ENCODE measurements around the gene PAAF1.
"Not testable (repeated sequence)": the region's sequence is repeated elsewhere in the genome, so short reads cannot be mapped to it uniquely, and the experiment has no call there.

The PAAF1 gene

DNA sequence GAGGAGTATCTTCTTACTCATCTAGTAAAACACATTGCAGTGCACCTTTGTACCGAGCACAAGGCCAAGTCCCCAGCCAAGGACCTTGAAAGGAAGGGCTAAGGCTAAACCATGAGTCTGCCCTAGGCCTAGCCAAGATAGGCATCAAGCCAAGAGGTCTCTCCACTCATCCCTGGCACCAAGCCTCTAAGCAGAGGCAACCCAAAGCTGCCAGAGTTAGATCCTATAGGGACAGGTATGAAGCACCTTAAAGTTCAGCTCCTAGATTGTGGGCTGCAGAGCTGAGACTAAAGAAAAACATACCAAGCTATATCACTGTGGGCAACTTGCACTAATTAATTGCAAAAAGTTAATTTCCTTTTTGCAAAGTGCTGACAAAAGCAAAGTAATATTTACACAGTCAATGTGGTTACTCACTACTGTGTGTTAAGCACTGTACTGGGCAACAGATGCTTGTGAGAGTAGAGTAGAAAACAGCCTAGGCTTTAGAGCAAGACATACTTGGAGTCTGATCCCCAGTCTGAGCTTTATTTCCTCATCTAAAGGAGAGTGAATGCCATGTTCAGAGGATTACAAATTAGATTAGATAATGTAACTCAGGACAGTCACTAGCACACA, 7.4 kb upstream of the PAAF1 start:
- peaks cover 81% of the 10 kb centered on the region for H3K36me3 Mint-ChIP-seq (ENCODE audit: low read depth)
- H3K27ac Mint-ChIP-seq: peak overlapping the region; percentile 56
- peaks cover 18% of the 10 kb centered on the region for H3K4me1 Mint-ChIP-seq (ENCODE audit: low read depth)
- no peaks in the 10 kb centered on the region for H3K27me3 Mint-ChIP-seq
- DNase-seq: no peak
- no peaks in the 10 kb centered on the region for H3K9me3 Mint-ChIP-seq
- H3K4me3 Mint-ChIP-seq: no peak overlapping the region

DNA sequence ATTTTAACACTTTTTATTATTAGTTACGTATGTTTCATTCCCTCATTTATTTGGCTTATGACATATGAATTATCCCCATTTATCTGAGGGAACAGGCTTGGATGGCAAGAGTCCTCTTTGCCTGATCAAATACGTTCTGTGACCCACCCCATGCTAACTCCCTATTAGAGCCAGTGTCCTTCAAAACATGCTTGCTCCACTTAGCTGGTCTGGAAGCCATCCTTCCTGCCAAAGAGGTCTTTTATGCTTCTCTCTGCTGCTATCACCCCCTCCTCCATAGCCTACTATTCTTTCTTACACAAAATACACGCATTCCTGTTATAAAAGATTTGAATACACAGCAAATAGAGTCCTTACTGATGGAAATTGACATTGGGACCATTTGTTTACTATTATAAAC, 6.5 kb upstream of the PAAF1 start:
- no peaks in the 10 kb centered on the region for H3K27me3 Mint-ChIP-seq
- peaks cover 82% of the 10 kb centered on the region for H3K36me3 Mint-ChIP-seq (ENCODE audit: low read depth)
- H3K9me3 Mint-ChIP-seq: no peaks in the 10 kb centered on the region
- H3K4me3 Mint-ChIP-seq: no peak overlapping the region
- DNase-seq: no peak
- H3K4me1 Mint-ChIP-seq (ENCODE audit: low read depth): peaks cover 26% of the 10 kb centered on the region
- H3K27ac Mint-ChIP-seq: no peak overlapping the region

DNA sequence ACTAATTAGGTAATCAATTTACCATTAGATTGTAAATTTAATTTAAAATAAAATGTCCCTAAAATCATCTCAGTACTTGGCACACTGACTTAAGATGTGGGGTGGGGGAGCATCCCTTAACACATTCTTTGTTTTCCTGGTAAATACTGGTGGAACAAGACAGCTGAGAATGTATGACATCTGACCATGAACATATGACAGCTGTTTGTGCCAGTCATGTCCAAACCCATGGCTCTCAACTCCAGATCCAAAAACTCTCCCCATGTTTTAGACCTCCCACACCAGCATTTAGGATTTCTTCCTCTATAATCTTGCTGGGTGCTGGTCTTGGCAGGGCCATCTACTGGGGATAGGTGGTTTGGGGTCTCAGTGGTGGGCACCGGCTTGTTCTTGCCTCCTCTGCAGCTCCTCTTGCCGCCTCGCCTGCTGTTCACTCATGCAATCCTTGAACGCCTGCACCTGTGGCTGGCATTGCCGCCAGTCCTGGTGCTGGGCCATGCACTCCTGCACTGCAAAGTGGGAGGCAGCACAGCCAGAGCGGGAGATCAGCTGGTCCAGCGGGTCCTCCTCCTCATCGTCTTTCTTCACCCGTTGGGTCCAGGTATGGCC, 3.9 kb upstream of the PAAF1 start:
- Mint-ChIP-seq H3K4me1 (ENCODE audit: low read depth) (peaks cover 36% of the 10 kb centered on the region), H3K36me3 (ENCODE audit: low read depth) (peaks cover 89% of the 10 kb centered on the region), H3K4me3 (no peak overlapping the region), H3K9me3 (no peaks in the 10 kb centered on the region), H3K27ac (peak overlapping the region; percentile 76), H3K27me3 (no peaks in the 10 kb centered on the region)
- no peak for DNase-seq

DNA sequence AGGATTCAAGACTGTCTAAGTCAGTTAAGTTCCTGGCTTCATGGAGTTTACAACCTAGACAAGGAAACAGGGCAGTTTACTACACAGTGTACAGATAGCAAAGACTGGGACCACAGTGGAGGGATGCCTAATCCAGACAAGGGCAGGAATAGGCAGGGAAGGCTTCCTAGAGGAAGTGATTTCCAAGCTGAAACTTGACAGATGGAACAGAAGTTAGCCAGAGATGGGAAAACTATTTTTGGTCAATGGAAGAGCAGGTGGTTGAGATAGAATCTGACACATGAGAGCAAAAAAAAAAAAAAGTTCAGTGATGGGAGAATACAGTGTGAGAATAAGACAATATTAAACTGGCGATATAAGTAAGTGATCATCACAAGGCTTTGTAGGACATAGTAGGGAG, 1.4 kb upstream of the PAAF1 start:
- peaks cover 43% of the 10 kb centered on the region for H3K4me1 Mint-ChIP-seq (ENCODE audit: low read depth)
- no peak for DNase-seq
- H3K36me3 Mint-ChIP-seq (ENCODE audit: low read depth): peaks cover 85% of the 10 kb centered on the region
- H3K27ac Mint-ChIP-seq: peak overlapping the region; percentile 97
- H3K4me3 Mint-ChIP-seq: peak overlapping the region; percentile 93
- no peaks in the 10 kb centered on the region for H3K27me3 Mint-ChIP-seq
- no peaks in the 10 kb centered on the region for H3K9me3 Mint-ChIP-seq

DNA sequence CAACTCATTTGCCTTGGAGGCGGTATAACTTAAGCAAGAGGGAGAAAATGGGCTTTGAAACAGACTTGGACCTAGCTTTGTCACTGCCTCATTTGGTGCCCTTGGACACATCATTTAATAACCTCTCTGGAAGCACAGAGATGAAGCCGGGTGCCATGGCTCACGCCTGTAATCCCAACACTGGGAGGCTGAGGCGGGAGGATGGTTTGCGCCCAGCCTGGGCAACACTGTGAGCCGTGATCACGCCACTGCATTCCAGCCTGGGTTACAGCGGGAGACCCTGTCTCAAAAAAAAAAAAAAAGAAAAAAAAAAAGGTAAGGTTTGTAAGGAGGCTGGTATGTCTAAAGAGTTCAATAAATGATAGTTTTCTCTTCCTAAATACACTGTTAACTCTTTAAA, 959 bp upstream of the PAAF1 start:
- H3K4me1 Mint-ChIP-seq (ENCODE audit: low read depth): peaks cover 43% of the 10 kb centered on the region
- peak; percentile 43 for DNase-seq
- H3K4me3 Mint-ChIP-seq: peak overlapping the region; percentile 93
- peaks cover 80% of the 10 kb centered on the region for H3K36me3 Mint-ChIP-seq (ENCODE audit: low read depth)
- H3K9me3 Mint-ChIP-seq: no peaks in the 10 kb centered on the region
- H3K27me3 Mint-ChIP-seq: no peaks in the 10 kb centered on the region
- peak overlapping the region; percentile 97 for H3K27ac Mint-ChIP-seq

DNA sequence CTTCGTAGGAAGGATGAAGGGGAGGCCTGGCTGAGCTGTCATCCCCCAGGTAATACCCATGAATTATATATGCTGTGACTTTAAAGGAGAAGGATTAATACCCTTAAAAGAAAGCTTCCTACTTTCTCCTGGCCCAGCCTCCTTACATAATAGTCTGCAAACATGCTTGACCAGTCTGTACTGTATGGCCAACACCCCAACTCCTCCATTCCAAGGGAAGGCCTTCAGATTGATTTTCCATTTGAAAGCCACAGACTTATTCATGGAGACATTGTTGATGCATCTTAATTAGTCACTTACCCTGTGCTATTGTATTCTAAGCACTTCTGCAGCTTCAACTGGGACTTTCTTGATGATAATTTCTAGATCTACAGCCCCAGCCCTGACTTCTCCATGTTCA, 2.0 kb downstream of the PAAF1 start:
- Mint-ChIP-seq H3K27ac (peak overlapping the region; percentile 1), H3K4me3 (no peak overlapping the region), H3K4me1 (ENCODE audit: low read depth) (peaks cover 39% of the 10 kb centered on the region), H3K36me3 (ENCODE audit: low read depth) (peaks cover 58% of the 10 kb centered on the region), H3K27me3 (no peaks in the 10 kb centered on the region), H3K9me3 (no peaks in the 10 kb centered on the region)
- no peak for DNase-seq

DNA sequence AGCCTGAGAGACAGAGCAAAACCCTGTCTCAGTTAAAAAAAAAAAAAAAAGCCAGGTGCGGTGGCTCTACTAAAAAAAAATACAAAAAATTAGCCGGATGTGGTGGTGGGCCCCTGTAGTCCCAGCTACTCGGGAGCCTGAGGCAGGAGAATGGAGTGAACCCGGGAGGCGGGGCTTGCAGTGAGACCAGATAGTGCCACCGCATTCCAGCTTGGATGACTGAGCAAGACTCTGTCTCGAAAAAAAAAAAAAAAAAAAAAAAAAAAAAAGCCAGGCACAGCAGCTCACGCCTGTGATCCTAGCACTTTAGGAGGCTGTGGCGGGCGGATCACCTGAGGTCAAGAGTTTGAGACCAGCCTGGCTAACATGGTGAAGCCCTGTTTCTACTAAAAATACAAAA, 3.6 kb downstream of the PAAF1 start:
- H3K4me3 Mint-ChIP-seq, H3K9me3 Mint-ChIP-seq, H3K27ac Mint-ChIP-seq, DNase-seq, H3K27me3 Mint-ChIP-seq: not testable (repeated sequence)
- Mint-ChIP-seq H3K4me1 (ENCODE audit: low read depth) (peaks cover 26% of the 10 kb centered on the region), H3K36me3 (ENCODE audit: low read depth) (peaks cover 53% of the 10 kb centered on the region)

DNA sequence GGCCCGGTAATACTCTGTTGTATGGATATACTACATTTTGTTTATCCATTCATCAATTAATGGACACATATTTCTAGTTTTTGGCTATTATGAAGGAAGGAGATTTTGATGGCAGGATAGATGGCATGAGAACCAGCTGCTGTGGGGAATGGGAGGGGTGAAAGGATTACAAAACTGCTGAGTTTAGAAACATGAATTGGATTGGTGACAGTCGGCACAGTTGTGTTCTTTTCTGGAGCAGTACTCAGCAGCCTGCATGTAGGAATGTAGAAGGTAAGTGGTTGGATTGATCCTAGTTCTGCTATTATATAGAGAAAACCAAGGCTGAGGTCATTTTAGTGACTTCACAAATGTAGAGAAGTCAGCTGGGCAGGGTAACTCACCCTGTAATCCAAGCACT, 7.1 kb downstream of the PAAF1 start:
- no peaks in the 10 kb centered on the region for H3K27me3 Mint-ChIP-seq
- no peak overlapping the region for H3K27ac Mint-ChIP-seq
- no peaks in the 10 kb centered on the region for H3K9me3 Mint-ChIP-seq
- H3K4me3 Mint-ChIP-seq: no peak overlapping the region
- H3K36me3 Mint-ChIP-seq (ENCODE audit: low read depth): peaks cover 52% of the 10 kb centered on the region
- no peak for DNase-seq
- peaks cover 18% of the 10 kb centered on the region for H3K4me1 Mint-ChIP-seq (ENCODE audit: low read depth)

DNA sequence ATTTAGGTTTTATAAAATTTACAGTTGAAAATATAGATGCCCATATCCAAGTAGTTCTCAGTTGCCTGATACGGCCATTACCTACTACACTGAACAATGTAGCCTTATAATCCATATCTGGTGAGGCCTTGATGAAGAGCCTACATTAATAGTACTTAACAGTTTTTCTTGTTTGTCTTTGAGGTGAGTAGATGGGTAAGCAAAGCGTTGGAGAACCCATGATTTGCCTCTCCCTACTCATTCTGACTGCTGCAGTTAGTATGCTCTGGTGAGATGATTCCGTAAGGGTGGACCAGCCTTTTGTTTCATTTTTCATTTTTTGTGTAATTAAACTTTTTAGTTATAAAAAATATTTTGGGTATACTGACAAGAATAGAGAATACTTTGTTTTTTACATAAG, 11.4 kb downstream of the PAAF1 start:
- no peak overlapping the region for H3K4me3 Mint-ChIP-seq
- no peaks in the 10 kb centered on the region for H3K27me3 Mint-ChIP-seq
- H3K27ac Mint-ChIP-seq: no peak overlapping the region
- H3K4me1 Mint-ChIP-seq (ENCODE audit: low read depth): peaks cover 15% of the 10 kb centered on the region
- H3K36me3 Mint-ChIP-seq (ENCODE audit: low read depth): peaks cover 75% of the 10 kb centered on the region
- no peaks in the 10 kb centered on the region for H3K9me3 Mint-ChIP-seq
- no peak for DNase-seq

DNA sequence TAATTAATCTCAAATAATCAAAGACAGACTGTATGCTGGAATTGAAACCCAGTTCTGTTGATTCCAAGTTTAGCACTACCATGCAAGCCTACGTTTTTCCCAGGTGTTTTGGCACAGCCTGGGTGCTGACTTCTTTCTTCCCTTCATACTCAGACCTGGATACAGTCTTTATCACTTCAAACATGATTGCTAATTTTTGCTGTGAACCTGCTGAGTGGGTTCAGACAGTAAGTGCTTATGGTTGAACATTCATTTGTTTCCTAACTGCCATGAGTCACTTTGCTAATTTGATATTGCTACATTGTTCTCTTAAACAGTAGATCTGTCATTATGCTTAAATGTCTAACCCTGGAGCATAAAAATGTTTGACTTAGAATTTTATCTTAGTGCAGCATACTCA, 12.2 kb downstream of the PAAF1 start:
- H3K36me3 Mint-ChIP-seq (ENCODE audit: low read depth): peaks cover 67% of the 10 kb centered on the region

DNA sequence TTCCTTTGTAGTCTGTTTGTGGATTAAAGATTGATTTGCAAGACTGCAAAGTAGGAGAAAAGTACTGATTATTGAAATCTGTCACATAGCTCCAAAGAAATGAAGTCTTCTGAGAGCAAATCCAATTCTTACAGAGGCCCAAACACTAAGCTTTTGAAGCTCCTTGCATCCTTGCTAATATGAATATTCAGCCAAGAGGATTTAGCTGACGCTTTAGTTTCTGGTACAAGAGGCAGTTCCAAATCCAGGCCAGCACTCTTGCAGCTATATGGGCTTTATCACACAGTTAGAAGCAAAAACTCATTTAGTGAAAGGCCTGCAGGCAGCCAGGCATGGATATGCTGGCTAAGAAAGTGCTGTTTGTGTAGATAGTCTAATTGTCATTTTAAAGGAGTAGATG, 12.7 kb downstream of the PAAF1 start:
- no peak overlapping the region for H3K4me3 Mint-ChIP-seq
- no peaks in the 10 kb centered on the region for H3K27me3 Mint-ChIP-seq
- DNase-seq: no peak
- no peaks in the 10 kb centered on the region for H3K9me3 Mint-ChIP-seq
- H3K27ac Mint-ChIP-seq: peak overlapping the region; percentile 13
- H3K36me3 Mint-ChIP-seq (ENCODE audit: low read depth): peaks cover 65% of the 10 kb centered on the region
- peaks cover 14% of the 10 kb centered on the region for H3K4me1 Mint-ChIP-seq (ENCODE audit: low read depth)

More for the DNA sequence above, 12.2 kb downstream of the PAAF1 start:
- peaks cover 14% of the 10 kb centered on the region for H3K4me1 Mint-ChIP-seq (ENCODE audit: low read depth)
- no peaks in the 10 kb centered on the region for H3K27me3 Mint-ChIP-seq
- H3K9me3 Mint-ChIP-seq: no peaks in the 10 kb centered on the region
- peak overlapping the region; percentile 13 for H3K27ac Mint-ChIP-seq
- DNase-seq: no peak
- H3K4me3 Mint-ChIP-seq: no peak overlapping the region

DNA sequence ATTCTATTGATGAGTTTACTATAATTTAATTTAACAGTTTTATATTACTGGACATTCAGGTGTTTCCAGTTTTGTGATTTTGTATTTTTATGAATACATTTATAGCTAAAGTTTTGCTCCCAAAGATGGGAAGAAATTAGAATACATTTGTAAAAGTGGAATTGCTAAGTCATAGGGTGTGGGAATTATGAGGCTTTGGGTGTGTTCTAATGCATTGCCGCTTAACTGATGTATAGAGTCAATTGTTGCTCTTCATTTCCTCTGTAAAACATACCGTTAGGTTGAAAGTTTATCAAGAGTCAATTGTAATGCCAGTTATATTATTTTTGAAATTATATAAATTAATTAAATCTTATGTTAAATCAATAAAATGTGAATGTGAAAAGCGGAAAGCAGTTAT, 16.2 kb downstream of the PAAF1 start:
- H3K4me1 Mint-ChIP-seq (ENCODE audit: low read depth): peaks cover 10% of the 10 kb centered on the region
- peaks cover 53% of the 10 kb centered on the region for H3K36me3 Mint-ChIP-seq (ENCODE audit: low read depth)
- no peaks in the 10 kb centered on the region for H3K27me3 Mint-ChIP-seq
- H3K4me3 Mint-ChIP-seq: no peak overlapping the region
- DNase-seq: no peak
- H3K27ac Mint-ChIP-seq: no peak overlapping the region
- no peaks in the 10 kb centered on the region for H3K9me3 Mint-ChIP-seq

DNA sequence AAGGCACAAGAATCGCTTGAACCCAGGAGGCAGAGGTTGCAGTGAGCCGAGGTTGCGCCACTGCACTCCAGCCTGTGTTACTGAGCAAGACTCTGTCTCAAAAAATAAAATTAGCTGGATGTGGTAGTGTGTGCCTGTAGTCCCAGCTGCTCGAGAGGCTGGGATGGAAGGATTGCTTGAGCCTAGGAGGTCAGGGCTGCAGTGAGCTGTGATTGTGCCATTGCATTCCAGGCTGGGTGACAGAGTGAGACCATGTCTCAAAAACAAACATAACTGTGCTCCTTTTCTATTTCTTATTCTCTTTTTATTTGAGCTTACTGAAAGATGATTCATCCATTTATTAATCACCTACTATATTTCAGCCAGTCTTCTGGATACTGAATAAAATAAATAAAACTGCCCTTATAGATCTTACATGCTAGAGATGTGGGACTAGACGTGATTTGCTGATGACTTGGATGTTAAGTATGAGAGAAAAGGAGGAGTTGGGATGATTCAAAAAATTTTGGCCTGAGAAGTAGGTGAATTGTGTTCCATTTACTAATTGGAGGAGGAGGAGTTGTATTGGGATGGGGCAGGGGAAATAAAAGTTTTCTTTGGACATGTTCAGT, 18.0 kb downstream of the PAAF1 start:
- Mint-ChIP-seq H3K27me3 (no peaks in the 10 kb centered on the region), H3K4me1 (ENCODE audit: low read depth) (no peaks in the 10 kb centered on the region), H3K9me3 (no peaks in the 10 kb centered on the region), H3K4me3 (no peak overlapping the region), H3K27ac (no peak overlapping the region), H3K36me3 (ENCODE audit: low read depth) (peaks cover 47% of the 10 kb centered on the region)
- no peak for DNase-seq

DNA sequence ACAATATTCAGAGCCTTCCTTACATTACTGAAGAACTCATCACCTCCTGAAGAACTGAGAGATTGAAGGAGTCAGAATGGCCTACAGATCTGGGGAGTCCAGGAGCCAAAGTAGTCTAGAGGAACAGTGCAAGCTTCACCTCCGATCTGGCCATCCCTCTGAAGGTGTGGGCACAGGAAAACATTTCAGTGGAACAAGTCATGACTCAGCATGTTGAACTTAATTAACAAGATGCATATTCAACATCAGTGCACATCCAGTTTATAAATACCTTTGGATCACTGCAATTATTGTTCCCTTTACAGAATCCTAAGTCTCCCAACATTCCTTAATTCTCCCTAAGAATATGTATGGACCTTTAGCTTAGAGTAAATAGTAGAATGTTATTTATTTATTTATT, 25.5 kb downstream of the PAAF1 start:
- Mint-ChIP-seq H3K27me3 (no peaks in the 10 kb centered on the region), H3K4me1 (ENCODE audit: low read depth) (no peaks in the 10 kb centered on the region), H3K4me3 (no peak overlapping the region), H3K27ac (peak overlapping the region; percentile 0), H3K9me3 (no peaks in the 10 kb centered on the region), H3K36me3 (ENCODE audit: low read depth) (peaks cover 58% of the 10 kb centered on the region)
- no peak for DNase-seq

DNA sequence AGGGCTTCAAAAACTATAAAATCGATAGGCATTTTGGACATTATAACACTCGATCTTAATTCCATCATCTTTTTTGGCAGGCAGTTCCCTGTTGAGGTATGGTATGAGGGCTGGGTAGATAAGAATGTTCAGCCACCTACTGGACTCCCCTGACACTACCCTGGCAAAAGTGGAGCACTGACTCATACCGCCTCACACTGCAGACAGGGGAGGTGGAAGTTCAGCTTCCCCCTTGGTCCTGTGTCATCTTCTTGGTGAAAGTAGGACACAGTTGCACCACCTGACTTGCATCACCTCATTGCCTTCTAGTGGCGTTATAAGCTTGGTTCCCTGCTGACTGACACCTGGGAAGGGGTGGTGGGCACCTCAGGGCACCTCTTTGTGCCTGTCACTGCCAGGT, 30.4 kb downstream of the PAAF1 start:
- no peaks in the 10 kb centered on the region for H3K4me1 Mint-ChIP-seq (ENCODE audit: low read depth)
- H3K9me3 Mint-ChIP-seq: no peaks in the 10 kb centered on the region
- H3K4me3 Mint-ChIP-seq: no peak overlapping the region
- H3K36me3 Mint-ChIP-seq (ENCODE audit: low read depth): peaks cover 68% of the 10 kb centered on the region
- no peak overlapping the region for H3K27ac Mint-ChIP-seq
- no peak for DNase-seq
- no peaks in the 10 kb centered on the region for H3K27me3 Mint-ChIP-seq

All from activated T-cell treated with anti-CD3 and anti-CD28 coated beads, Interleukin-2, amount 50 U/mL, for 24 hours (primary cell).